Measurements from ENCODE around the gene PCMTD2. TPM values are rescaled to one million over a fixed set of nuclear protein-coding genes. Genes with fewer than 3 reads are reported as not detected.
"Not testable (repeated sequence)": the region's sequence is repeated elsewhere in the genome, so short reads cannot be mapped to it uniquely, and the experiment has no call there.

The PCMTD2 gene
- total RNA-seq, 2 donors from 2014 or later = 55.9 to 113 TPM

DNA sequence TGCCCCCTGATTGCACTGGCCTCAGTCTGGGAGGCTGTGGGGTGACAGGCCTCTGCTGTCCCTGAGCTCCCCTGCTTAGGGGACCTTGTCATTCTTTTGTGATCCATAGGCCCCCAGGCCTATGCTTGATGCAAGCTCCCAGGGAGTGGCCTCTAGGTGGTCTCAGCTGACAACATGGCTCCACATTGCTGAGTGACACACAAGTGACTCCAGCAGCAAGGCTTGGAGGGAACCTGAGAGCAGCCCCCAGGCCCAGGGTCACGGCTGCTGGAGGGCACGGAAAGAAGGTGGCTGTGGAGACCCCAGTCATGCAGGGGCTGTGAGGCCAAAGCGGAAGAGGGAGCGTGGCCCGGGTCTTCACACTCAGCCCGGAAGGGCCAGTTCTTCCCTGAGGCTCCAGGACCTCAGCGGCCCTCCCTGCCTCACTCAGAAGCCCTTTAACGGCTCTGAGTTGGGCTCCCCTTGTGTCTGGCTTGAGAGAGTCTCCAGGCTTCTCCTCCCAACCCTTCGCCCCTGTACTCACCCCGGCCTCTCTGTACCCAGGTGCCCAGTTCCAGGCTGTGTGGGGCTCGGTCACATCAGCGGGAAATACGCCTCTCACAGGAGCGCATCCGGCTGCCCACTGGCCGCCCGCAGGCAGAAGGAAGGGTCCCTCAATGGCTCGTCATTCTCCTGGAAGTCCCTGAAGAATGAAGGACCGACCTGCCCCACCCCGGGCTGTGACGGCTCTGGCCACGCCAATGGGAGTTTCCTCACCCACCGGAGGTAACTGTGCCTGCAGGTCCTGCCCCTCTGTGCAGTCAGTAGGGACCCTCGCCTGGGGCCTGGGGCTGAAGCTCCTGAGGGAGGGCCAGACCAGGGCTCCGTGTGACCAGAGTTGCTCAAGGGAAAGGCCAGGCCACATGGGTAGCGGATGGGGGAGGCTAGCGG is 23.7 kb upstream of the PCMTD2 start:
- Histone ChIP-seq H3K27me3 (replicated peaks; ENCODE audit: insufficient read depth) (no peaks in the 10 kb centered on the region), H3K36me3 (no peaks in the 10 kb centered on the region), H3K9me3 (no peaks in the 10 kb centered on the region), H3K4me3 (no peak overlapping the region), H3K27ac (no peak overlapping the region), H3K4me1 (ENCODE audit: control insufficient read depth in 1 of 2, low read depth in 2 of 2) (no peaks in the 10 kb centered on the region)
- ATAC-seq (ENCODE audit: insufficient number of reproducible peaks, low FRiP score, low read depth) (no peak), DNase-seq (ENCODE audit: low spot score) (no peak)
- TF ChIP-seq, protein P1, sequence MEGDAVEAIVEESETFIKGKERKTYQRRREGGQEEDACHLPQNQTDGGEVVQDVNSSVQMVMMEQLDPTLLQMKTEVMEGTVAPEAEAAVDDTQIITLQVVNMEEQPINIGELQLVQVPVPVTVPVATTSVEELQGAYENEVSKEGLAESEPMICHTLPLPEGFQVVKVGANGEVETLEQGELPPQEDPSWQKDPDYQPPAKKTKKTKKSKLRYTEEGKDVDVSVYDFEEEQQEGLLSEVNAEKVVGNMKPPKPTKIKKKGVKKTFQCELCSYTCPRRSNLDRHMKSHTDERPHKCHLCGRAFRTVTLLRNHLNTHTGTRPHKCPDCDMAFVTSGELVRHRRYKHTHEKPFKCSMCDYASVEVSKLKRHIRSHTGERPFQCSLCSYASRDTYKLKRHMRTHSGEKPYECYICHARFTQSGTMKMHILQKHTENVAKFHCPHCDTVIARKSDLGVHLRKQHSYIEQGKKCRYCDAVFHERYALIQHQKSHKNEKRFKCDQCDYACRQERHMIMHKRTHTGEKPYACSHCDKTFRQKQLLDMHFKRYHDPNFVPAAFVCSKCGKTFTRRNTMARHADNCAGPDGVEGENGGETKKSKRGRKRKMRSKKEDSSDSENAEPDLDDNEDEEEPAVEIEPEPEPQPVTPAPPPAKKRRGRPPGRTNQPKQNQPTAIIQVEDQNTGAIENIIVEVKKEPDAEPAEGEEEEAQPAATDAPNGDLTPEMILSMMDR (IDR thresholded peaks at IDR 0.05) = no peak

DNA sequence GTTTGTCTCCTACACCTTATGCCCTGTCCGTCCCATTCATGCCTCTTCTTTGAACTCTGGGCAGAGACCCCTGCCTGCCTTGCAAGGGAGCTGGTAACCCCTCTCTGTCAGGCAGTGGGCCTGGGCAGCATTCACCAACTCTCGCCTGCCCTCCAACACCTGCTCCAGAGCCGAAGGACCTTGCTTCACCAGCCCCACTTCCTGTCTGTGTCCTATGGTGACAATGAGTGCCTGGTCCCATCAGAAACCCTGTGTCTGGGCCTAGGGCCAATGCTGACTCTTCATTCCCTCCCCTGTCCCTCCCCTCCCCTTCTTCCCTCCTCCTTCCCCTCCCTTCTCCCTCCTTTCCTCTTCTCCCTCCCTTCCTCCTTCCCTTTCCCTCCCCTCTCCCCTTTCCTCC is 22.8 kb upstream of the PCMTD2 start:
- DNase-seq (ENCODE audit: low spot score) = no peak

DNA sequence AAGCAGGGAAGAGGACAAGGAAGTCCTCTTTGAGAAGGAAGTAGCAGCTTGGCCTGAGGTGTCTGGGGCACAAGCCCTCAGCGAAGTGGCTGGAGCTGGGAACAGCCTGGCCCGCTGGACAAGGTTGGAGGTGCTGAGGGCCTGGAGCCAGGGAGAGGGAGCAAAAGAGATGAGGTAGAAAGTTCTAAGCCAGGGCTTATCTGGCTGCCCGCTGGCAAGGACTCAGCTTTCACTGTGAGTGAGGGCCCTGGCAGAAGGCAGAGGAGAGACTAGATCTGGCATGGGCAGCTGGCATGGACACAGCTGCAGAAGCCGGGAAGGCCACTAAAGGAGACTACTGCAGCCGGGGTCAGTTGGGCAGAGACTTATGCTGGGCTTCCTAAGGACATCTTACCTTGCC is 21.8 kb upstream of the PCMTD2 start:
- no peak for ATAC-seq (ENCODE audit: insufficient number of reproducible peaks, low FRiP score, low read depth)
- H3K36me3 ChIP-seq = no peaks in the 10 kb centered on the region

More for the DNA sequence above, 22.8 kb upstream of the PCMTD2 start:
- H3K27me3 ChIP-seq (replicated peaks; ENCODE audit: insufficient read depth) = no peaks in the 10 kb centered on the region
- H3K9me3 ChIP-seq = no peaks in the 10 kb centered on the region
- no peak for ATAC-seq (ENCODE audit: insufficient number of reproducible peaks, low FRiP score, low read depth)
- H3K4me3 ChIP-seq = no peak overlapping the region
- no peak overlapping the region for H3K27ac ChIP-seq
- TF ChIP-seq, protein P1 (IDR thresholded peaks at IDR 0.05) = no peak
- no peaks in the 10 kb centered on the region for H3K4me1 ChIP-seq (ENCODE audit: control insufficient read depth in 1 of 2, low read depth in 2 of 2)
- no peaks in the 10 kb centered on the region for H3K36me3 ChIP-seq

DNA sequence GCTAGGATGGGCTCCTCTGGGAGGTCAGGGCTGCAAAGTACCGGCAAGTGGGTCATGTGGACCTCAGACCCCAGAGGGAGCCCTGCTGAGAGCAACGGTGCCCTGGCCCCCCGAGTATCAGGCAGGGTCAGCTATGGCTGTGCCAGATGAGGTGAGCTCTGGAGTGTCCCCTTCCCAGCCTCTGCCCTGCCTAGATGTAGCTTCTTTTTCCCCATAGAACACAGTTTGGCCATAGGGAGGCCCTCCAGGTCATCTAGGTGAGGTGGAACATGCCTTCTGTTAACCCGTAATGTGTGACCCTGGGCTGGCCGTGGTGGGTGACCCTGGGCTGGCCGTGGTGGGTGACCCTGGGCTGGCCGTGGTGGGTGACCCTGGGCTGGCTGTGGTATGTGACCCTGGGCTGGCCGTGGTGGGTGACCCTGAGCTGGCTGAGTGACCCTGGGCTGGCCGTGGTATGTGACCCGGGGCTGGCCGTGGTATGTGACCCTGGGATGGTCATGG is 21.2 kb upstream of the PCMTD2 start:
- no peaks in the 10 kb centered on the region for H3K4me1 ChIP-seq (ENCODE audit: control insufficient read depth in 1 of 2, low read depth in 2 of 2)
- no peak overlapping the region for H3K27ac ChIP-seq
- TF ChIP-seq, protein P1 (IDR thresholded peaks at IDR 0.05) = no peak
- H3K9me3 ChIP-seq = no peaks in the 10 kb centered on the region
- DNase-seq (ENCODE audit: low spot score) (no peak), ATAC-seq (ENCODE audit: insufficient number of reproducible peaks, low FRiP score, low read depth) (no peak)
- H3K27me3 ChIP-seq (replicated peaks; ENCODE audit: insufficient read depth) = no peaks in the 10 kb centered on the region
- H3K4me3 ChIP-seq = no peak overlapping the region
- no peaks in the 10 kb centered on the region for H3K36me3 ChIP-seq

More for the DNA sequence above, 21.8 kb upstream of the PCMTD2 start:
- DNase-seq (ENCODE audit: low spot score) = no peak
- Histone ChIP-seq H3K27ac (no peak overlapping the region), H3K4me1 (ENCODE audit: control insufficient read depth in 1 of 2, low read depth in 2 of 2) (no peaks in the 10 kb centered on the region), H3K9me3 (no peaks in the 10 kb centered on the region), H3K27me3 (replicated peaks; ENCODE audit: insufficient read depth) (no peaks in the 10 kb centered on the region), H3K4me3 (no peak overlapping the region)
- TF ChIP-seq, protein P1 (IDR thresholded peaks at IDR 0.05) = no peak

DNA sequence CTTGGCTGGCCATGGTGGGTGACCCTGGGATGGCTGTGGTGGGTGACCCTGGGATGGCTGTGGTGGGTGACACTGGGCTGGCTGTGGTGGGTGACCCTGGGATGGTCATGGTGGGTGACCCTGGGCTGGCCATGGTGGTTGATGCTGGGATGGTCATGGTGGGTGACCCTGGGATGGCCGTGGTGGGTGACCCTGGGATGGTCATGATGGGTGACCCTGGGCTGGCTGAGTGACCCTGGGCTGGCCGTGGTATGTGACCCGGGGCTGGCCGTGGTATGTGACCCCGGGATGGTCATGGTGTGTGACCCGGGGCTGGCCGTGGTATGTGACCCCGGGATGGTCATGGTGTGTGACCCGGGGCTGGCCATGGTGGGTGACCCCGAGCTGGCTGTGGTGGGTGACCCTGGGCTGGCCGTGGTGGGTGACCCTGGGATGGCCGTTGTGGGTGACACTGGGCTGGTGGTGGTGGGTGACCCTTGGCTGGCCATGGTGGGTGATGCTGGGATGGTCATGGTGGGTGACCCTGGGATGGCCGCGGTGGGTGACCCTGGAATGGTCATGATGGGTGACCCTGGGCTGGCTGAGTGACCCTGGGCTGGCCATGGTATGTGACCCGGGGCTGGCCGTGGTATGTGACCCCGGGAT is 20.5 kb upstream of the PCMTD2 start:
- H3K4me1 ChIP-seq (ENCODE audit: control insufficient read depth in 1 of 2, low read depth in 2 of 2); H3K9me3 ChIP-seq; DNase-seq (ENCODE audit: low spot score); H3K36me3 ChIP-seq; H3K27ac ChIP-seq; ATAC-seq (ENCODE audit: insufficient number of reproducible peaks, low FRiP score, low read depth); H3K27me3 ChIP-seq (replicated peaks; ENCODE audit: insufficient read depth); H3K4me3 ChIP-seq: not testable (repeated sequence)
